HG03280 (cell line): ENCODE measurements around the gene CENPX.

Experiments
- ATAC-seq: cut with Tn5 transposase; IDR thresholded peaks from one replicate; pipeline ENCODE4 v1.9.1; 2021; ENCODE audit warnings: mild to moderate bottlenecking, moderate library complexity; ENCODE audit not compliant: unreplicated experiment

CENPX gene

DNA sequence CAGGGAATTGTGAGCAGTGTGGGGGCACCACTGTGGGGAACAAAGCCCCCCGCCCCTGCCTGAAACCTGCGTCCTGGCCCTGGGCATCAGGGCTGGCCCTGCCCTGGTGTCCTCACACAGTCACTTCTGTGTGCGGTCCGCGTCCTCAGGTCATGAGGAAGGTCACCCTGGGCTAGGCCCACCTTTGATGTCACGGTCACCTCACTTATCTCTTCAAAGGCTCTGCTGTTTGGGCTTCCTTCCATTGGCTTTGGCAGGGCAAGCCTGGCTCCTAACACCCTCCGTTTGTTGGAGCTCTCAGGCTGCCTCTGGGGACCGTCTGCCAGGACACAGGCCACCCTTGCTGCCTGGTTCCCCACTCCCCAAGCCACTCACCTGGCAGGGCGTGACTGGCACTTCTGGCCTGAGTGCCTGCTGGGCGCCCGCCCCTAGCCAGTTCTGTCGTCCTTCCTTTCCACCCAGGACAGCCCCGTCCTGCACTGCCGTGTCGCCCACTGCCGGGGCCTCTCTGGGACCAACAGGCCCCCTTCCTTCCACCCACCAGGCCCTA, 8.8 kb downstream of the CENPX start:
- no peak for ATAC-seq

DNA sequence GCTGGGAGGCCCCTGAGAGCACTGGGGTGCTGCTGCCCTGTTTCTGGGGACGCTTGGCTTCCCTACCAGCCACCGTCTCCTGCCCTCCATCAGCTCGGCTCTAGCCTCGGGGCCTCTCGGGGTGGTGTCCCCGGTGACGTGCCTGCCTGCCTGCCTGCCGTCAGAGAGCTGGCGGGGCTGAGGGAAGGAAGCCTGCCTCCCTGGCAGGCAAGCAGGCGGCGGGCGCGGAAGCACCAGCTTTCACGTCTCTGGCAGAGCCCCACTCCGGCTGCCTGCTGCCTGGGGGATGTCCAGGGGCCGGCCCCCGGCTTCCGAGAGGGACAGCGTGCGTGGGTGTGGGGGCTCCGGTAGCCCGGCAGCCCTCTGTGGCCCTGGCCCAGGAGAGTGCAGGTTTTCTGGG, 9.3 kb downstream of the CENPX start:
- no peak for ATAC-seq

DNA sequence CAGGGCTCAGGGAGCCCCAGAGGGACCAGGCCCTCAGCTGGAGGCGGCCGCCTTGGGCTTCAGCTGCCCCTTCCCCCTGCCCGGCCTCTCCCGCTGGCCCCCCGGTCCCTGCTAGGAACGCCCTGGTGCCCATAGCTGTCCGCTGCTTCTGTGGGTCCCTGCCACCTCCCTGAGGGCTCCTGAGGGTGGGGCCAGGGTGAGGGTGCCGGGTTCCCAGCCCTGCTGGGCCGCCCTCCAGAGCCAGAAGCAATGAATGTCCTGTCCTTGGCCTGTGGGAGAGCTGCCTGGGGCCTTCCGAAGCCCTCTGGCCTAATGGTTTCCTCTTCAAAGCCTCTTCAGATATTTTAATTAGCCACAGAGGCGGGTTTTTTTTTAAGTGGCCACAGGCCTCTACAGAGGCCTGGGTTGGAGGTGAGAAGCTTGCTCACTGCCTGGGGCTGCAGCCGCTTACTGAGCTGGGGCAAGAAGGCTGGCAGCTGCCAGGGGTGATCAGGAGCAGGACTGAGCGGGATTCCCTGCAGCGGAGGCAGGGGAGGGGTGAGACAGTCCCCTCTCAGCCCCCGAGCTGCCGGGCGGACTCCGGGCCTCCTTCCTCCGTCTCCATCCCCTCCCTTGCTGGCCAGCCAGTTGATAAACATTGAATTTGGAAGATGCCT, 9.9 kb downstream of the CENPX start:
- no peak for ATAC-seq

DNA sequence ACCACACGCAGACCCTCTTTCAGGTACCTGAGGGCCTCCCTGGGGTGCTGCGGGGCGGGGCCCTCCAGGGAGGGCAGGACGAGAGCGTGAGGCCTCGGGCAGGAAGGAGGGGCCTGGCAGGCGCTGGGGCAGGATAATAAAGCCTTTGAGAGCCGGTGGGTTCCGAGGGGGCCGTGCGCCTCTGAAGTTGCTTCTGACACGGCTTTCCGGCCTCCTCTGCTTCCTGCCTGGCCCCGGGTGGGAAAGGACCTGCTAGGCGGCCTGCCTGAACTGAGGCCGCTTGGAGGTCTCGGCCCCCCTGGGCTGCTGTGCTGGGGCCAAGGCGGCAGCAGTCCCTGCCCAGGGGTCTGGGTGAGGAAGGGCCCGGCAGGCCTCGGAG, 10.4 kb downstream of the CENPX start:
- ATAC-seq, result no peak

DNA sequence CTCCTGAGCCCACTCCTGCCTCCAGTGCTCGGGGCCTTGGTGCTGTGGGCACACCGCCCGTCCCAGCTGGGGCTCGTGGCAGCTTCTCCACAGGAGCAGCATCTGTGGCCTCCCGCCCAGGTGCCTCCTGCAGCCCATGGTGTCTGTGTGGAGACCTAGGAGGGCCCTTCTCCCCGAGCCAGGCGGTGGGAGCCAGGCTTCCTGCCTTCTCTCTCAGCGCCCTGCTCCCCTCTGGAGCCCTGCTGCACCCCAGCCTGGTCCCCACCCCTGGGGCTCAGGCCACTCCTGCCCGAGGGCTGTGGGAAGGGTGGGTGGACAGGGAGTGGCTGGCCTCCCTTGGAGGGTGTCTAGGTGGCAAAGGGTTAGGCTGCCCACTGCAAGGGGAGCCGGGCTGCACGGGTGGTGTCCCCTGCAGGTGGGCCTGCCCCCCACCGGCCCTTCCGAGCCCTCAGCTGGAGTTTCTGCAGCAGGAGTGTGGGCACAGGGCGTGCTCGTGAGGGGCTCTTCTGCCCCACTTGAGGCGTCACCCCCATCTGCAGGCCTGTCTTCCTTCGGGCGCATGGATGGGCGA, 11.0 kb downstream of the CENPX start:
- ATAC-seq, result no peak

DNA sequence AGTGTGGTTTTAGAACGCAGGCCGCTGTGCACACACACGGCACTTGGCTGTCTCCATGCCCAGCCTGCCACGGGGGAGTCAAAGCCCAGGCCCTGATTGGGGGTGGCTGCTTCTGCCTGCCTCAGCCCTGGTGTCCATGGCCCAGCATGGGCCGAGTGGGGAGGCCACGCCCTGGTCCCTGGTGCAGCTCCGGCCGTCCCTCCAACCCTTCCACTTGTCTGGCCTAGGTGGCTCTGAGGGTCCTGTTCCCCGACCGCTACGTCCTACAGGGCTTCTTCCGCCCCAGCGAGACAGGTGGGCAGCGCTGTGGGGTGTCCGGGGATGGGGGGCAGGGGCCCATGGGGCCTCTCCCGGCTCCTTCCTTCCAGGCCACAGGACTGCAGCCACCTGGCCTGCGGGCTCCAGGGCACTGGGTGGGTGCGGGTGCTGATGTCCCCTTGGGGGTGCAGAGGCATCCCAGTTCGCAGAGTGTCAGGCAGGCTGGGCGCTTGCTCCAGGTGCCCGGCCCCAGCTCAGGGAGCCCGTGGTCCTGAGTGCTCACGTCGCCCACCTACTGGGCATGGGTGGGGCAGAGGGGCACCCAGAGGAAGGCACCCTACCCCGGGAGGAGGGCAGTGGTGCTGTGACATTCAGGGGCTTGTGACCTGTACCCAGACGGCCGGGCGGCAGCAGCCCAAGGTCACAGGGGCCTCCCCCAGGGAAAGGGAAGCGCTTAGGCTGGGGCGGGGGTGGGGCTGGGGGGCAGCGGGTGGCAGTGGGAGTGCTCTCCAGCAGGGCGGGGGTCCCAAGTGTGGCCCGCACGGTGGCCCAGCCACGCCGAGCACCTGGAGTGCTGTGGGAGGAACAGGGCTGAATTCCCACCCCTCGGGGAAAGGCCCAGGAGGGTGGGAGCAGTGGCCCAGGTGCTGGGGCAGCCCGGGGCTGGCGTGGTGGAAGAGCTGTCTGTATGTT, 11.8 kb downstream of the CENPX start:
- ATAC-seq, result no peak

DNA sequence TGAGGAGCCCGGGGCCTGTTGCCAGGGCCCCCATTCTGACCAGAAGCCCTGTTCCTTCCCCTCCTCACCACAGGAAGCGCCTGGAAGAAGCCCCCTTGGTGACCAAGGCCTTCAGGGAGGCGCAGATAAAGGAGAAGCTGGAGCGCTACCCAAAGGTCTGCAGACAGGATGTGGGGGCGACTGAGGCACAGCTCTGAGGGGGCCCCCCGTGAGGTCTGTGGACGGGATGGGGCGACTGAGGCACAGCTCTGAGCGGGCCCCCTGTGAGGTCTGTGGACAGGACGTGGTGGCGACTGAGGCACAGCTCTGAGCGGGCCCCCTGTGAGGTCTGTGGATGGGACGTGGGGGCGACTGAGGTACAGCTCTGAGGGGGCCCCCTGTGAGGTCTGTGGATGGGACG, 13.3 kb downstream of the CENPX start:
- ATAC-seq, result no peak

- ATAC-seq, result no peak
Measured at GRCh38 chr17:82008941-82009405, 13.7 kb downstream of the CENPX start.

GRCh38 chr17:82008258-82008940, 14.3 kb downstream of the CENPX start:
- ATAC-seq, result no peak

DNA sequence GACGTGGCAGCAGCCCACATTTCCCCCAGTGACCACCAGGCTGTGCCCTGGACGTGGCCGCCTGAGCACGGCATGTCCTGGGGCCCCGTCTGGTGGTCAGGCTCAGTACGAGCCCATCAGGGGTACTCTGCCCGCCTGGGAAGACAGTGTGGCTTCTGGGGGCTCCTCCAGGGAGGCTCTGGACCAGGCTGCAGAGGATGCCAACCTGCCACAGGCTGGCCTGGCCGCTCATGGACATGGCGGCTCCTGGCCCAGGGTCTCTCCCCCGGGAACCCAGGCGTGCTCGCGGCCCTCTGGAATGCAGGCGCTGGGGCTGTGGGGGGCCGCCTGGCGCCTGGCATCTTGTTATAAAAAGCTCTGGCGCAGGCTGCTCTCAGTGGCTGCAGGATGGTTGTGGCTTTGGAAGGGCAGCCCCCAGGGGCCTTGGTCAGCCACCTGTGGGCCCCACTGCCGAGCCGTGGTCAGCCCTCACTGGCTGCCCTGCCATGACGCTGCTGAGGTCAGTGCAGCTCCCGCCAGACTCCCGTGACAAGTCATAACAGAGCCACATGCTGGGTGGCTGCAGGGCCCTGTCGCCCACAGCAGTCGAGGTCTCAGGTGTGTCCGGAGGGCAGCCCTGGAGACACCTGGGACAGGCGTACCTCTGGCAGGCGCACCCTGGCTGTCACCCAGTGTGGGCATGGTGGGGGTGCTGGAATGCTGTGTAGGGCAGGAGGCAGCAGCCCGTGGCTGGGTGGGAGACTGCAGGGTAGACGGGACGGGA, 15.0 kb downstream of the CENPX start:
- no peak for ATAC-seq

GRCh38 chr17:82007228-82007494, 15.5 kb downstream of the CENPX start:
- no peak for ATAC-seq

GRCh38 chr17:82006468-82007227, 16.0 kb downstream of the CENPX start:
- no peak for ATAC-seq

DNA sequence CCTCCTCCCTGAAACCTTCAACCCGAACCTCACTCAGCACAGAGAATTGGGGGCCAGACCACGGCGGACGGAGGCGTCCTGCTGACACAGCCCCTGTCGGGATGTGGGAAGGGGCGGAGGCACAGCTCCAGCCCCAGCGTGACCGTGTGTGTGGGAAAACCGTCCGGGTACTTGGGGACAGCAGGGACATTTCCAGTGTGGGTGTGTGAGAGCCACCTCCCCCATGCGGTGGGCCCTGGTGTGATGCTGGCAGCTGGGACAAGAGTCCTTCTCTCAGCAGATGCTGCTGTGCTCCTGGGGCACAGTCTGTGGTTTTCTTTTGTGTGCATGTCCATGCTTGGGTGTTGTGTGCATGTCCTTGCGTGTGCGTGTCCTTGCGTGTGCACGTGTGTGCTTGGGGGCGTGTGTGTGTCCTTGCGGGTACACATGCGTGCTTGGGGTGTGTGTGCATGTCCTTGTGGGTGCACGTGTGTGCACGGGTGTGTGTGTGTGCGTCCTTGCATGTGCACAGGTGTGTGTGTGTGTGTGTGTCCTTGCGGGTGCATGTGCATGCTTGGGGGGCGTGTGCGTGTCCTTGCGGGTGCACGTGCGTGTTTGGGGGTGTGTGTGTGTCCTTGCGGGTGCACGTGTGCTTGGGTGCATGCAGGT, 16.9 kb downstream of the CENPX start:
- ATAC-seq, result no peak

DNA sequence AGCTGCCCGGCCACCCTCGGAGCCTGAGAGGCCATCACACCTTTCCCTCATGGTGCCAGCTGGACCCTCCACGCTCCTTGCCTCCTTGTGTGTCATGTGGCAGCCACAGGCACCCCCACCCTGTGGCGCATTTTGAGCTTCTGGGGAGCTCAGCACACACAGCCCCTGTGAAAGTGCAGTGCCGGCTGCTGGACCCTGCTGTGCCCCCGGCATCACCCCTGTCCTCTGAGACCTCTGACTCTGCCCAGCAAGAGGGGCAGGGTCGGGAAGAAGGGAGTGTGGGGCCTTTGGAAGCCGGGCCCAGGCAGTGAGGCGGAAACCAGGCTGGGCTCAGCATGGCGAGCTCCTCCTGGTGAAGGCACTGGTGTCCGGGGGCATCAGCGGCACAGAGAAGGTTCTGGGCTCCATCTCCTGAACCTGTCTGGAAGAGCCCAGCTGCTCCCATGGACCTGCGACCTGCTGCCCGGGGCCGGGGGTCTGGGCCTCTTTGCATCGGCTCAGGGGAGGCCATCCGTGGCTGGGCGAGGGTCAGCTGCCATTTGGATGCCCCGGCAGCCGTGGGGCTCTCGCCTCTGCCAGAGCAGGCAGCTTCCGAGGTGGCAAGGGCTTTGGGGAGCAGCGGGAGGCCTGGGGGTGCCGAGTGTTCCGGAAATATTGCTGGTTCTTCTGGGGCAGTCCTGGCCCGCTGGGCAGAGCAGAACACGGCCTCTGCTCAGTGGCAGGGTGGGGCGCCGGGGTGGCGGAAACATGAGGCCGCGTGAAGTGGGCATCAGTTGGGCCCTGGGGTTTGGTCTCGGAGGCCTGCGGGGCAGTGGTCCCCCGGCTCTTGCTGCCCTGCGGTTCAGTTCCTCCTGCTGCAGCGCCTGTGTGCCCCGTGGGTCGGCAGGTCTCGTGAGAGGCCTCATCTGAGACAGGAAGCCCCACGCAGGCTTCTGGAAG, 17.9 kb downstream of the CENPX start:
- ATAC-seq, result no peak

DNA sequence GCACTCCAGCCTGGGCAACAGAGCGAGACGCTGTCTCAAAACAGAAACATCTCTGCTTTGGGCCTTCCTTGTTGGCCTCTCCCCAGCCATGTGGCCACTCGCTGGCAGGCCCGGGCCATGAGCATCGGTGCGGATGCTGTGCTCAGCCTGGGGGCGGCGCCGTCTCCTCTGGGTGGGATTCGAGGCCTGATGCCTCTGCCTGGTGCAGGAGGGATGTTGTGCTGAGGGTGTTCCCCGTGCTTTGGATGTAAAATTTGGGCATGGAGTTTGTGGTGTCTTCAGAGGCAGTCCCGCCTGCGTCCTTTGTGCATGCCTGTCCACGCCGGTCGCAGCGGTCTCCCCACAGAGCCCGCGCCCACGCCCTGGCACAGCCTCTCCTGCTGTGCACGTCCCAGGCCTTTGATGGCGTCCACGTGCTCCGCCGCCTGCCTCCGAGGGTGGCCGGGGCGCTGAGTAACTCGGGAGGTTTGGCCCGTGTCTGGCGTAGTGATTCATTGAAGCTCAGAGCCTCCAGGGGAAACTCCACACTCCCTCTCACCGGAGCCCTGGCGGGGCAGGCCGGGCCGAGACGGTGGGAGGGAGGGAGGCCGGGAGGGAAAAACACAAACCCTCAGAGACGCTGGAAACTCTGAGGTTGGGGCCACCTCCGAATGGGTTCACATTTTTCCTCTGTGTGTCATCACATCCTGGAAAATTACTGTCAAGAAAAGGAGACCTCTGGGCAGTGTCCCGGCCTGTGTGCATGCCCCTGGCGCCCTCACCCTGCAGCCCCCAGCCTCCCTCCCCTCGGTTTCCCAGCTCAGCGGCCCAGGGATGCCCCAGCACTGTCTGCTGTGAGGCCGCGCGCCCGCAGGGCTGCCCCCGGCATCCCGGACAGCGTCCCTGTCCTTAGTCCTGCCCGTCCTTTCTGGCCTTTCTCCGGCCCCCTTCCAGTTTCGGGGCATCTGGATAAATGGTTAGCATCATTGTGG, 19.0 kb downstream of the CENPX start:
- no peak for ATAC-seq

GRCh38 chr17:82001571-82002056, 21.1 kb downstream of the CENPX start:
- ATAC-seq, result no peak
